Measurements from ENCODE around the gene MDP1.

MDP1 gene

GRCh38 chr14:24215495-24216344 is at the start of gene MDP1:
MDP1 (minus strand) TSS chr14:24216066; CDS start chr14:24215955, 111 bp downstream.
- DNase-seq (ENCODE audit: low spot score) (peak; percentile 60), FAIRE-seq (no peak)

- DNase-seq (ENCODE audit: low spot score) (no peak), FAIRE-seq (no peak)
These were observed 48.4 kb upstream of the MDP1 start for GRCh38 chr14:24264298-24264697.

- FAIRE-seq (no peak), DNase-seq (ENCODE audit: low spot score) (no peak)
These were observed 48.0 kb upstream of the MDP1 start for GRCh38 chr14:24263848-24264247.

GRCh38 chr14:24262821-24263733 is 47.2 kb upstream of the MDP1 start, which contains the start of gene TGM1:
TGM1 (minus strand) TSS chr14:24263177; CDS start chr14:24262352, 825 bp downstream.
- FAIRE-seq, result no peak
- DNase-seq (ENCODE audit: low spot score), result no peak

- no peak for DNase-seq (ENCODE audit: low spot score)
- no peak for FAIRE-seq
These were observed 46.1 kb upstream of the MDP1 start for GRCh38 chr14:24261969-24262327.

GRCh38 chr14:24261256-24261968 is 45.5 kb upstream of the MDP1 start:
- no peak for FAIRE-seq

GRCh38 chr14:24260780-24261157 is 44.9 kb upstream of the MDP1 start:
- FAIRE-seq, result no peak
- DNase-seq (ENCODE audit: low spot score), result no peak

More at GRCh38 chr14:24261256-24261968, 45.5 kb upstream of the MDP1 start:
- DNase-seq (ENCODE audit: low spot score), result no peak

GRCh38 chr14:24260026-24260779 is 44.3 kb upstream of the MDP1 start:
- no peak for DNase-seq (ENCODE audit: low spot score)
- no peak for FAIRE-seq

- DNase-seq (ENCODE audit: low spot score) (no peak), FAIRE-seq (no peak)
These were observed 43.6 kb upstream of the MDP1 start for GRCh38 chr14:24259282-24260025.

GRCh38 chr14:24258548-24259265 is 42.8 kb upstream of the MDP1 start:
- DNase-seq (ENCODE audit: low spot score) (no peak), FAIRE-seq (no peak)

GRCh38 chr14:24258119-24258518 is 42.3 kb upstream of the MDP1 start:
- FAIRE-seq (no peak), DNase-seq (ENCODE audit: low spot score) (no peak)

GRCh38 chr14:24256960-24257359 is 41.1 kb upstream of the MDP1 start:
- DNase-seq (ENCODE audit: low spot score) (no peak), FAIRE-seq (no peak)

GRCh38 chr14:24255931-24256711 is 40.3 kb upstream of the MDP1 start:
- no peak for FAIRE-seq
- DNase-seq (ENCODE audit: low spot score), result no peak

- DNase-seq (ENCODE audit: low spot score), result no peak
- no peak for FAIRE-seq
These were observed 39.6 kb upstream of the MDP1 start for GRCh38 chr14:24255438-24255837.

GRCh38 chr14:24254630-24255392 is 38.9 kb upstream of the MDP1 start:
- no peak for DNase-seq (ENCODE audit: low spot score)
- no peak for FAIRE-seq

- DNase-seq (ENCODE audit: low spot score) (no peak), FAIRE-seq (no peak)
These were observed 38.1 kb upstream of the MDP1 start for GRCh38 chr14:24253936-24254335.

- no peak for DNase-seq (ENCODE audit: low spot score)
- FAIRE-seq, result no peak
These were observed 36.6 kb upstream of the MDP1 start for GRCh38 chr14:24252289-24253124.
